Neural progenitor cell (in vitro differentiated cells): Measurements from ENCODE around the gene TSR3. TPM values are rescaled to one million over a fixed set of nuclear protein-coding genes. Genes with fewer than 3 reads are reported as not detected.

Experiments
- DNase-seq: peaks from one replicate; pipeline ENCODE4 v3.0.0-alpha.2; 2016; ENCODE audit warnings: low spot score
- H2AFZ ChIP-seq: fragments of 200-600 bp; sonication (generic); replicated peaks from 2 replicates; pipeline ENCODE4 v1.6.1; 2016; ENCODE audit warnings: antibody characterized with exemption
- H3F3A ChIP-seq: fragments of 200-600 bp; sonication (generic); 2 replicates; pipeline ENCODE4 v1.6.1; 2016; ENCODE audit warnings: antibody characterized with exemption, low read depth
- H3K27ac ChIP-seq: fragments of 200-600 bp; sonication (generic); 2 replicates; pipeline ENCODE4 v1.5.1; 2016; ENCODE audit warnings: mild to moderate bottlenecking
- H3K27me3 ChIP-seq: fragments of 200-600 bp; sonication (generic); 2 replicates; pipeline ENCODE4 v1.6.1; 2016; ENCODE audit warnings: mild to moderate bottlenecking, moderate library complexity
- H3K36me3 ChIP-seq: fragments of 200-600 bp; sonication (generic); 2 replicates; pipeline ENCODE4 v1.5.1; 2016
- H3K4me1 ChIP-seq: fragments of 200-600 bp; sonication (generic); 2 replicates; pipeline ENCODE4 v1.6.1; 2016; ENCODE audit warnings: mixed run types
- H3K4me2 ChIP-seq: fragments of 200-600 bp; sonication (generic); 2 replicates; pipeline ENCODE4 v1.6.1; 2016
- H3K4me3 ChIP-seq: fragments of 200-600 bp; sonication (generic); 2 replicates; pipeline ENCODE4 v1.5.1; 2016
- H3K79me2 ChIP-seq: fragments of 200-600 bp; sonication (generic); 2 replicates; pipeline ENCODE4 v1.6.1; 2016; ENCODE audit warnings: low read depth
- H3K9ac ChIP-seq: fragments of 200-600 bp; sonication (generic); 2 replicates; pipeline ENCODE4 v1.6.1; 2016
- H3K9me3 ChIP-seq: fragments of 200-600 bp; sonication (generic); 2 replicates; pipeline ENCODE4 v1.5.1; 2016; ENCODE audit warnings: low read depth
- H4K20me1 ChIP-seq: fragments of 200-600 bp; sonication (generic); 2 replicates; pipeline ENCODE4 v1.6.1; 2016; ENCODE audit warnings: low read depth
- H3K27ac Mint-ChIP-seq: 3 replicates; pipeline ENCODE4 v1.8.0; 2021; ENCODE audit warnings: mixed read lengths
- H3K27me3 Mint-ChIP-seq: 2 replicates; pipeline ENCODE4 v1.8.0; 2022; ENCODE audit warnings: low read depth, mild to moderate bottlenecking, inconsistent platforms, moderate library complexity, mixed read lengths; ENCODE audit not compliant: insufficient read depth
- H3K36me3 Mint-ChIP-seq: 3 replicates; pipeline ENCODE4 v1.8.0; 2021; ENCODE audit warnings: mixed read lengths
- H3K4me1 Mint-ChIP-seq: 3 replicates; pipeline ENCODE4 v1.8.0; 2021; ENCODE audit warnings: mixed read lengths
- H3K4me3 Mint-ChIP-seq: 3 replicates; pipeline ENCODE4 v1.8.0; 2021; ENCODE audit warnings: mild to moderate bottlenecking, moderate library complexity, mixed read lengths
- H3K9me3 Mint-ChIP-seq: 3 replicates; pipeline ENCODE4 v1.8.0; 2020; ENCODE audit warnings: mixed read lengths
- EZH2 ChIP-seq: fragments of 200-600 bp; sonication (generic); IDR thresholded peaks from 2 replicates; pipeline ENCODE4 v1.6.1; 2017; ENCODE audit warnings: antibody characterized with exemption, mild to moderate bottlenecking, moderate library complexity
- EZH2phosphoT487 ChIP-seq: fragments of 200-600 bp; sonication (generic); IDR thresholded peaks from 2 replicates; pipeline ENCODE4 v1.6.1; 2017; ENCODE audit warnings: antibody characterized with exemption
- total RNA-seq: library from RNA; depleted of rRNA; stranded (reverse); fragments of >200 nt; gene quantifications from 2 replicates; pipeline ENCODE4 v1.2.3, GENCODE V29; 2015; ENCODE audit warnings: low replicate concordance
- TF ChIP-seq, protein P1 (sequence below): fragments of 200-600 bp; sonication (generic); IDR thresholded peaks from 2 replicates; pipeline ENCODE4 v1.5.1; 2017; ENCODE audit warnings: antibody characterized with exemption, mild to moderate bottlenecking

Gene TSR3
- total RNA-seq, 1 donor from 2014 or later = 22.4 TPM

DNA sequence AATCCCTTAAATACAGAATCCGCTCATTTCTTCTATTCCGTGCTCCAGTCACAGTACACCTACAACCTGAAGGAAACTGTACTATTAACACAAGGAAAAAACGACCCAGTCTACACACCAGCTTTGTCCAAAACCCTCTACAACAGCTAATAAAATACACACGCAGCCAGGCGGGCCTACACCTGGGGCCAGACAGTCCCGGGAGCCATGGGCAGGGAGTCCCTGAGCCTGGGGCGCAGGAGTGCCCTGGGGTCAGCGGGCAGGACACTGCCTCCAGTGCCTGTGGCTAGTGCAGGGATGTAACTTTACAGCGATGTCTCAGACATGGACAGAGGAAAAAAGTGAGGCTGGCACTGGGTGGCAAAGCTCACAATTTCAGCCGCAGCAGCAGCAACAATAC lies 28.5 kb upstream of the TSR3 start:
- Histone ChIP-seq H3F3A (peaks cover 11% of the 10 kb centered on the region), H4K20me1 (peaks cover 35% of the 10 kb centered on the region), H3K36me3 (no peaks in the 10 kb centered on the region), H3K9ac (no peak overlapping the region), H2AFZ (peak overlapping the region; percentile 82), H3K4me2 (peak overlapping the region; percentile 99), H3K27me3 (peaks cover 20% of the 10 kb centered on the region), H3K27ac (no peak overlapping the region), H3K4me3 (peak overlapping the region; percentile 80), H3K79me2 (peaks cover 15% of the 10 kb centered on the region), H3K4me1 (peaks cover 4% of the 10 kb centered on the region), H3K9me3 (no peaks in the 10 kb centered on the region)
- H3K4me3 Mint-ChIP-seq = peak overlapping the region; percentile 88
- no peak overlapping the region for H3K27ac Mint-ChIP-seq
- DNase-seq = peak; percentile 27
- no peak for TF ChIP-seq EZH2phosphoT487
- TF ChIP-seq, protein P1, sequence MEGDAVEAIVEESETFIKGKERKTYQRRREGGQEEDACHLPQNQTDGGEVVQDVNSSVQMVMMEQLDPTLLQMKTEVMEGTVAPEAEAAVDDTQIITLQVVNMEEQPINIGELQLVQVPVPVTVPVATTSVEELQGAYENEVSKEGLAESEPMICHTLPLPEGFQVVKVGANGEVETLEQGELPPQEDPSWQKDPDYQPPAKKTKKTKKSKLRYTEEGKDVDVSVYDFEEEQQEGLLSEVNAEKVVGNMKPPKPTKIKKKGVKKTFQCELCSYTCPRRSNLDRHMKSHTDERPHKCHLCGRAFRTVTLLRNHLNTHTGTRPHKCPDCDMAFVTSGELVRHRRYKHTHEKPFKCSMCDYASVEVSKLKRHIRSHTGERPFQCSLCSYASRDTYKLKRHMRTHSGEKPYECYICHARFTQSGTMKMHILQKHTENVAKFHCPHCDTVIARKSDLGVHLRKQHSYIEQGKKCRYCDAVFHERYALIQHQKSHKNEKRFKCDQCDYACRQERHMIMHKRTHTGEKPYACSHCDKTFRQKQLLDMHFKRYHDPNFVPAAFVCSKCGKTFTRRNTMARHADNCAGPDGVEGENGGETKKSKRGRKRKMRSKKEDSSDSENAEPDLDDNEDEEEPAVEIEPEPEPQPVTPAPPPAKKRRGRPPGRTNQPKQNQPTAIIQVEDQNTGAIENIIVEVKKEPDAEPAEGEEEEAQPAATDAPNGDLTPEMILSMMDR = no peak
- TF ChIP-seq EZH2 = no peak
- H3K27me3 Mint-ChIP-seq = peaks cover 7% of the 10 kb centered on the region
- peaks cover 13% of the 10 kb centered on the region for H3K4me1 Mint-ChIP-seq
- H3K9me3 Mint-ChIP-seq = no peaks in the 10 kb centered on the region
- peaks cover 3% of the 10 kb centered on the region for H3K36me3 Mint-ChIP-seq

DNA sequence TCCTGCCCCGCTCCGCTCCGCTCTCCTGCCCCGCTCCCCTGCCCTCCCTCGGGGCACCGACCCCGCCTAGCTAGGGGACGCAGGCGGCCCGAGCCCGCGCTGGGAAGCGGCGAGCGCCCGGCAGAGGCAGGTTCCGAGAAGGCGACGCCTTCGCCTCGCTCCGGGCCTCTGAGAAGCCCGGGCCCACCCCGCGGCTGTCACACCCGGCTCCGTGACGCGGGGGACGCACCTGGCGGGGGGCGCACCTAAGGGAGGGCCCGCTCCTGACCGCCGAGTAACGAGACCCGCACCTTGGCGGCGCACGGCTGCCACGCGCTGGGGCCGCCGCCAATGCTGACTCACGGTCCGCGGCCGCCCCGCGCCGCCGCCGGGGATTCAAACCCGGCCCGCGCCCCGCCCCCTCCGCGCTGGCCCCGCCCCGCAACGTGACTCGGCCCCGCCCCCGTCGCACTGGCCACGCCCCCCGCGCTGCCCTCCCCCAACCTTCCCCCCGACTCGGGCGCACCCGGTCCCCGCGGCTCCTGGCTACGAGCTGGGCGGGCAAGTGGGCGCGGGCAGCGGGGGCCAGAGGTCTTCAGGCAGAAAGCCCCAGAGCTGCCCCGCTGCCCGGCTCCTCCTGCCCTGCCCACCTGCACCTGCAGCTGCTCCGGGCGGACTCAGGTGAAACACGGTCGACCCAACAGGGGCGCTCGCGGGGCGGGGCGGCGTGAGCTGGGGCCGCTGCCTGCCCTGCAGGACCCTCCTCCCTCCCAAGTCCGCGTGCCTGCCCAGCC lies 27.8 kb upstream of the TSR3 start:
- Mint-ChIP-seq H3K4me1 (peaks cover 13% of the 10 kb centered on the region), H3K36me3 (peaks cover 3% of the 10 kb centered on the region), H3K27me3 (peaks cover 7% of the 10 kb centered on the region), H3K27ac (no peak overlapping the region), H3K9me3 (no peaks in the 10 kb centered on the region), H3K4me3 (peak overlapping the region; percentile 88)
- Histone ChIP-seq H2AFZ (peak overlapping the region; percentile 82), H3K79me2 (peaks cover 15% of the 10 kb centered on the region), H3K9ac (peak overlapping the region; percentile 40), H3F3A (peaks cover 11% of the 10 kb centered on the region), H3K27ac (no peak overlapping the region), H3K4me3 (peak overlapping the region; percentile 80), H3K9me3 (no peaks in the 10 kb centered on the region), H3K36me3 (no peaks in the 10 kb centered on the region), H3K4me1 (peaks cover 4% of the 10 kb centered on the region), H3K27me3 (peaks cover 20% of the 10 kb centered on the region), H4K20me1 (peaks cover 37% of the 10 kb centered on the region), H3K4me2 (peak overlapping the region; percentile 99)
- TF ChIP-seq EZH2 (peak; percentile 31), EZH2phosphoT487 (no peak)
- TF ChIP-seq, protein P1 = peak; percentile 36
- peak; percentile 92 for DNase-seq

DNA sequence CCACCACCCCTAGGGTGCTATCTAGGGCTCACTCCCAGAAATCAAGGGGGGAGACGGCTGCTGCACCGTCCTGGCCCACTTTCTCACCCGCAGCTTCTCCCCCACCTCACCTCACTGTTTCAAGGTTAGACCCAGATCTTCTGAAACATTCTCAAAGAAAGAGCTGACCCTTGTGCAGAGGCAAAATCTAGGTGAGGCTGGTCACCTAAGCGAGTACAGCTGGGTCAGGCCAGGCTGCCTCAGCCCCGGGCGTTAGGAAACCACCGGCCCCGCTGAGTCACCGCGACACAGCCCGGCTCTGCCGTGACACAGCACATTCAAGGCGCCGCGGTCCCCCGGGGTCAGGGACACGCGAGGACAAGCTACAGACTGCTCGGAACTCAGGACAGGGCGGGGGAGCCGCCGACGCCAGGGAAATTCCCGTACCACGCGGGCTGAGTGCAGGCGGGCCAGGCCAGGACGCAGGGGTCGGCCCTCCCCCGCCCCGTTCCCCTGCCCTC lies 27.2 kb upstream of the TSR3 start:
- peaks cover 11% of the 10 kb centered on the region for H3F3A ChIP-seq
- H3K4me1 ChIP-seq = peaks cover 4% of the 10 kb centered on the region
- H3K9ac ChIP-seq = peak overlapping the region; percentile 40
- H3K4me1 Mint-ChIP-seq = peaks cover 13% of the 10 kb centered on the region
- H3K4me2 ChIP-seq = peak overlapping the region; percentile 99
- no peaks in the 10 kb centered on the region for H3K9me3 Mint-ChIP-seq
- no peaks in the 10 kb centered on the region for H3K36me3 ChIP-seq
- peak overlapping the region; percentile 80 for H3K4me3 ChIP-seq
- H3K27me3 ChIP-seq = peaks cover 20% of the 10 kb centered on the region
- peak; percentile 65 for DNase-seq
- H3K27ac ChIP-seq = no peak overlapping the region
- peaks cover 37% of the 10 kb centered on the region for H4K20me1 ChIP-seq
- H3K27ac Mint-ChIP-seq = no peak overlapping the region
- TF ChIP-seq, protein P1 = no peak
- no peak for TF ChIP-seq EZH2phosphoT487
- no peak for TF ChIP-seq EZH2
- H3K27me3 Mint-ChIP-seq = peaks cover 7% of the 10 kb centered on the region
- peak overlapping the region; percentile 83 for H3K4me3 Mint-ChIP-seq
- peaks cover 15% of the 10 kb centered on the region for H3K79me2 ChIP-seq
- no peaks in the 10 kb centered on the region for H3K9me3 ChIP-seq
- peaks cover 3% of the 10 kb centered on the region for H3K36me3 Mint-ChIP-seq
- no peak overlapping the region for H2AFZ ChIP-seq
